ENCODE data around the gene CNTN4. TPM values are rescaled to one million over a fixed set of nuclear protein-coding genes. Genes with fewer than 3 reads are reported as not detected.

Gene CNTN4
- total RNA-seq, 1 donor from 2014 or later, result 11.0 TPM

- Histone ChIP-seq H3K4me3 (ENCODE audit: low read length in 3 of 3) (no peak overlapping the region), H3K9me3 (ENCODE audit: control insufficient read depth in 3 of 3, low read length in 3 of 3) (no peaks in the 10 kb centered on the region), H3K27ac (ENCODE audit: low read depth, low read length) (no peak overlapping the region), H3K27me3 (ENCODE audit: control insufficient read depth in 3 of 3, insufficient read depth in 3 of 3, low read length in 3 of 3) (no peaks in the 10 kb centered on the region), H3K9ac (ENCODE audit: low read depth in 1 of 3, low read length in 3 of 3) (no peak overlapping the region), H3K36me3 (ENCODE audit: control insufficient read depth in 3 of 3, insufficient read depth in 3 of 3, low read length in 3 of 3) (no peaks in the 10 kb centered on the region), H3K4me1 (ENCODE audit: control insufficient read depth in 3 of 3, insufficient read depth in 3 of 3, low read length in 3 of 3) (no peaks in the 10 kb centered on the region)
These were observed 105.4 kb downstream of the CNTN4 start for GRCh38 chr3:2204054-2204453.

GRCh38 chr3:2205692-2206091 is 107.0 kb downstream of the CNTN4 start:
- Histone ChIP-seq H3K36me3 (ENCODE audit: control insufficient read depth in 3 of 3, insufficient read depth in 3 of 3, low read length in 3 of 3) (no peaks in the 10 kb centered on the region), H3K9me3 (ENCODE audit: control insufficient read depth in 3 of 3, low read length in 3 of 3) (no peaks in the 10 kb centered on the region), H3K27me3 (ENCODE audit: control insufficient read depth in 3 of 3, insufficient read depth in 3 of 3, low read length in 3 of 3) (no peaks in the 10 kb centered on the region), H3K27ac (ENCODE audit: low read depth, low read length) (no peak overlapping the region), H3K4me1 (ENCODE audit: control insufficient read depth in 3 of 3, insufficient read depth in 3 of 3, low read length in 3 of 3) (no peaks in the 10 kb centered on the region), H3K9ac (ENCODE audit: low read depth in 1 of 3, low read length in 3 of 3) (no peak overlapping the region), H3K4me3 (ENCODE audit: low read length in 3 of 3) (no peak overlapping the region)

GRCh38 chr3:2206536-2206935 is 107.9 kb downstream of the CNTN4 start:
- Histone ChIP-seq H3K4me1 (ENCODE audit: control insufficient read depth in 3 of 3, insufficient read depth in 3 of 3, low read length in 3 of 3) (no peaks in the 10 kb centered on the region), H3K9ac (ENCODE audit: low read depth in 1 of 3, low read length in 3 of 3) (no peak overlapping the region), H3K36me3 (ENCODE audit: control insufficient read depth in 3 of 3, insufficient read depth in 3 of 3, low read length in 3 of 3) (no peaks in the 10 kb centered on the region), H3K4me3 (ENCODE audit: low read length in 3 of 3) (no peak overlapping the region), H3K27me3 (ENCODE audit: control insufficient read depth in 3 of 3, insufficient read depth in 3 of 3, low read length in 3 of 3) (no peaks in the 10 kb centered on the region), H3K9me3 (ENCODE audit: control insufficient read depth in 3 of 3, low read length in 3 of 3) (no peaks in the 10 kb centered on the region), H3K27ac (ENCODE audit: low read depth, low read length) (no peak overlapping the region)

GRCh38 chr3:2211568-2211967 is 112.9 kb downstream of the CNTN4 start:
- H3K9me3 ChIP-seq (ENCODE audit: control insufficient read depth in 3 of 3, low read length in 3 of 3), result no peaks in the 10 kb centered on the region
- H3K36me3 ChIP-seq (ENCODE audit: control insufficient read depth in 3 of 3, insufficient read depth in 3 of 3, low read length in 3 of 3), result no peaks in the 10 kb centered on the region
- H3K4me1 ChIP-seq (ENCODE audit: control insufficient read depth in 3 of 3, insufficient read depth in 3 of 3, low read length in 3 of 3), result no peaks in the 10 kb centered on the region
- H3K4me3 ChIP-seq (ENCODE audit: low read length in 3 of 3), result no peak overlapping the region
- H3K9ac ChIP-seq (ENCODE audit: low read depth in 1 of 3, low read length in 3 of 3), result no peak overlapping the region
- no peaks in the 10 kb centered on the region for H3K27me3 ChIP-seq (ENCODE audit: control insufficient read depth in 3 of 3, insufficient read depth in 3 of 3, low read length in 3 of 3)
- H3K27ac ChIP-seq (ENCODE audit: low read depth, low read length), result no peak overlapping the region

- Histone ChIP-seq H3K27ac (ENCODE audit: low read depth, low read length) (no peak overlapping the region), H3K4me3 (ENCODE audit: low read length in 3 of 3) (no peak overlapping the region), H3K9ac (ENCODE audit: low read depth in 1 of 3, low read length in 3 of 3) (no peak overlapping the region), H3K36me3 (ENCODE audit: control insufficient read depth in 3 of 3, insufficient read depth in 3 of 3, low read length in 3 of 3) (no peaks in the 10 kb centered on the region), H3K9me3 (ENCODE audit: control insufficient read depth in 3 of 3, low read length in 3 of 3) (no peaks in the 10 kb centered on the region), H3K27me3 (ENCODE audit: control insufficient read depth in 3 of 3, insufficient read depth in 3 of 3, low read length in 3 of 3) (no peaks in the 10 kb centered on the region), H3K4me1 (ENCODE audit: control insufficient read depth in 3 of 3, insufficient read depth in 3 of 3, low read length in 3 of 3) (no peaks in the 10 kb centered on the region)
These were observed 113.5 kb downstream of the CNTN4 start for GRCh38 chr3:2212206-2212605.

- H3K36me3 ChIP-seq (ENCODE audit: control insufficient read depth in 3 of 3, insufficient read depth in 3 of 3, low read length in 3 of 3), result no peaks in the 10 kb centered on the region
- H3K27ac ChIP-seq (ENCODE audit: low read depth, low read length), result no peak overlapping the region
- H3K27me3 ChIP-seq (ENCODE audit: control insufficient read depth in 3 of 3, insufficient read depth in 3 of 3, low read length in 3 of 3), result no peaks in the 10 kb centered on the region
- no peaks in the 10 kb centered on the region for H3K9me3 ChIP-seq (ENCODE audit: control insufficient read depth in 3 of 3, low read length in 3 of 3)
- H3K9ac ChIP-seq (ENCODE audit: low read depth in 1 of 3, low read length in 3 of 3), result no peak overlapping the region
- no peak overlapping the region for H3K4me3 ChIP-seq (ENCODE audit: low read length in 3 of 3)
- no peaks in the 10 kb centered on the region for H3K4me1 ChIP-seq (ENCODE audit: control insufficient read depth in 3 of 3, insufficient read depth in 3 of 3, low read length in 3 of 3)
These were observed 119.7 kb downstream of the CNTN4 start for GRCh38 chr3:2218375-2218774.

GRCh38 chr3:2218816-2219215 is 120.2 kb downstream of the CNTN4 start:
- Histone ChIP-seq H3K9me3 (ENCODE audit: control insufficient read depth in 3 of 3, low read length in 3 of 3) (no peaks in the 10 kb centered on the region), H3K4me1 (ENCODE audit: control insufficient read depth in 3 of 3, insufficient read depth in 3 of 3, low read length in 3 of 3) (no peaks in the 10 kb centered on the region), H3K27me3 (ENCODE audit: control insufficient read depth in 3 of 3, insufficient read depth in 3 of 3, low read length in 3 of 3) (no peaks in the 10 kb centered on the region), H3K4me3 (ENCODE audit: low read length in 3 of 3) (no peak overlapping the region), H3K9ac (ENCODE audit: low read depth in 1 of 3, low read length in 3 of 3) (no peak overlapping the region), H3K27ac (ENCODE audit: low read depth, low read length) (no peak overlapping the region), H3K36me3 (ENCODE audit: control insufficient read depth in 3 of 3, insufficient read depth in 3 of 3, low read length in 3 of 3) (no peaks in the 10 kb centered on the region)

- Histone ChIP-seq H3K27ac (ENCODE audit: low read depth, low read length) (no peak overlapping the region), H3K36me3 (ENCODE audit: control insufficient read depth in 3 of 3, insufficient read depth in 3 of 3, low read length in 3 of 3) (no peaks in the 10 kb centered on the region)
These were observed 137.5 kb downstream of the CNTN4 start for GRCh38 chr3:2236203-2236602.

GRCh38 chr3:2244137-2244536 is 145.5 kb downstream of the CNTN4 start:
- H3K4me3 ChIP-seq (ENCODE audit: low read length in 3 of 3), result no peak overlapping the region
- no peak overlapping the region for H3K9ac ChIP-seq (ENCODE audit: low read depth in 1 of 3, low read length in 3 of 3)
- no peaks in the 10 kb centered on the region for H3K27me3 ChIP-seq (ENCODE audit: control insufficient read depth in 3 of 3, insufficient read depth in 3 of 3, low read length in 3 of 3)
- no peaks in the 10 kb centered on the region for H3K36me3 ChIP-seq (ENCODE audit: control insufficient read depth in 3 of 3, insufficient read depth in 3 of 3, low read length in 3 of 3)
- H3K9me3 ChIP-seq (ENCODE audit: control insufficient read depth in 3 of 3, low read length in 3 of 3), result no peaks in the 10 kb centered on the region
- H3K4me1 ChIP-seq (ENCODE audit: control insufficient read depth in 3 of 3, insufficient read depth in 3 of 3, low read length in 3 of 3), result no peaks in the 10 kb centered on the region
- H3K27ac ChIP-seq (ENCODE audit: low read depth, low read length), result no peak overlapping the region

More at GRCh38 chr3:2236203-2236602, 137.5 kb downstream of the CNTN4 start:
- Histone ChIP-seq H3K4me3 (ENCODE audit: low read length in 3 of 3) (no peak overlapping the region), H3K9me3 (ENCODE audit: control insufficient read depth in 3 of 3, low read length in 3 of 3) (no peaks in the 10 kb centered on the region), H3K9ac (ENCODE audit: low read depth in 1 of 3, low read length in 3 of 3) (no peak overlapping the region), H3K27me3 (ENCODE audit: control insufficient read depth in 3 of 3, insufficient read depth in 3 of 3, low read length in 3 of 3) (no peaks in the 10 kb centered on the region), H3K4me1 (ENCODE audit: control insufficient read depth in 3 of 3, insufficient read depth in 3 of 3, low read length in 3 of 3) (no peaks in the 10 kb centered on the region)

- no peaks in the 10 kb centered on the region for H3K27me3 ChIP-seq (ENCODE audit: control insufficient read depth in 3 of 3, insufficient read depth in 3 of 3, low read length in 3 of 3)
- no peaks in the 10 kb centered on the region for H3K9me3 ChIP-seq (ENCODE audit: control insufficient read depth in 3 of 3, low read length in 3 of 3)
- no peaks in the 10 kb centered on the region for H3K4me1 ChIP-seq (ENCODE audit: control insufficient read depth in 3 of 3, insufficient read depth in 3 of 3, low read length in 3 of 3)
- H3K4me3 ChIP-seq (ENCODE audit: low read length in 3 of 3), result no peak overlapping the region
- no peaks in the 10 kb centered on the region for H3K36me3 ChIP-seq (ENCODE audit: control insufficient read depth in 3 of 3, insufficient read depth in 3 of 3, low read length in 3 of 3)
- H3K27ac ChIP-seq (ENCODE audit: low read depth, low read length), result no peak overlapping the region
- no peak overlapping the region for H3K9ac ChIP-seq (ENCODE audit: low read depth in 1 of 3, low read length in 3 of 3)
These were observed 148.4 kb downstream of the CNTN4 start for GRCh38 chr3:2246873-2247648.

Data from skeletal muscle tissue (tissue), 4 donors.